ENCODE measurements around the gene NMUR2. TPM values are rescaled to one million over a fixed set of nuclear protein-coding genes. Genes with fewer than 3 reads are reported as not detected.
A peak's percentile ranks its signal among the peaks of the same experiment; 100 is the strongest.

NMUR2 gene
- total RNA-seq, 2 experiments from 2014 or later: not detected

DNA sequence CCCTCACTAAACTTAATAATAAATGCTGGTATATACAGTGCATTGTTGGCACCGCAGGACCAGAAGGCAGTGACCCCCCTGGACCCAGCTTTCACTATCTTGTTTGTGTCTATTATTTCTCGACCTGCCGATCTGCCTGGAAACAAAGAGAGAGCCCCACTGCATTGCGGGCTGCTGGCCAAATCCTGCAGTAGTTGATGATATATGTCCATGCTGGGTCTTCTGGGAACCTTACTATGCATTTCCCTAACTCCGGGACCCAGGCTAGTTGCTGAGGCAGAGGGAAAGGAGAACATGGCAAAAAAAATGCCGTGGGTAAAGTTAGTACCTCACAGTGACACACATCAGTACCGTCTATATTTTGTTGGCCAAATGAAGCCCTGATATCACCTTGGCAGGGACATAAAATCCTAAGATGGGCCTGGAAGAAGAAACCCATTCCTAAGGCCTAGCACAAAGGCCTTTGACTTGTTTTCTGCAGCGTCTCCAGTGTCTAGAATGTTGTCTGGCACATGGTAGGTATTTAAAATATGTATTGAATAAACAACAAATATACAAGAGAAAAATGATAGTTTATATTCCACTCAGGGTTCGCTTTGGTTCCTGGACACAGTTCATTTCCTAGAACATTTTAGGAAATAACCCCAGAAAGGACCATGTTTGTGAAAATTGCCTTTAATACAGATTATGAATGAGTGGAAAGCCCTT lies 46.1 kb downstream of the NMUR2 start:
- no peaks in the 10 kb centered on the region for H3K27me3 Mint-ChIP-seq
- ATAC-seq (ENCODE audit: low read depth): no peak
- DNase-seq: no peak
- no peaks in the 10 kb centered on the region for H3K36me3 Mint-ChIP-seq
- no peaks in the 10 kb centered on the region for H3K4me1 Mint-ChIP-seq
- H3K27ac Mint-ChIP-seq: no peak overlapping the region
- H3K9me3 Mint-ChIP-seq: no peaks in the 10 kb centered on the region
- H3K4me3 Mint-ChIP-seq: no peak overlapping the region
- POLR2A ChIA-PET: no interaction called here

DNA sequence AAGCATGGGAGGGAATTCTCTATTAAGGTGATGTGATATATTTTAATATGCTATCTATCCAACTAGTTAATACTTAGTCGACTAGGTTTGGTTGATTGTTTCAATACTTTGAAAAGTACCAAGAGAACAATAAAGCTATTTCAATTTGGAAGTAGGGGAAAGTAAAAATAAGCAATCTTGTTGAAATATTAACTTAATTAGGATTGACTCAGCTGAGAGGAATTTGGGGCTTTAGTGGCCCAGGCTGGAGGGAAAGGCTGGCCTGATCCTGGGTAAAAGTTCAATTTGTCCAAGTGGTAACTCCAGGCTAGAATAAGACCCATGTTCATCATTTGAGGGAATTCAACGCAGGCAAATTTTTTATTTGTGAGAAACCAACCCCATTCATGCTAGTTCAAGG lies 48.6 kb downstream of the NMUR2 start:
- H3K4me3 Mint-ChIP-seq: no peak overlapping the region
- H3K9me3 Mint-ChIP-seq: no peaks in the 10 kb centered on the region
- no peak overlapping the region for H3K27ac Mint-ChIP-seq
- H3K27me3 Mint-ChIP-seq: no peaks in the 10 kb centered on the region
- H3K4me1 Mint-ChIP-seq: no peaks in the 10 kb centered on the region
- H3K36me3 Mint-ChIP-seq: no peaks in the 10 kb centered on the region
- ATAC-seq (ENCODE audit: low read depth): no peak
- POLR2A ChIA-PET: no interaction called here
- DNase-seq: no peak

DNA sequence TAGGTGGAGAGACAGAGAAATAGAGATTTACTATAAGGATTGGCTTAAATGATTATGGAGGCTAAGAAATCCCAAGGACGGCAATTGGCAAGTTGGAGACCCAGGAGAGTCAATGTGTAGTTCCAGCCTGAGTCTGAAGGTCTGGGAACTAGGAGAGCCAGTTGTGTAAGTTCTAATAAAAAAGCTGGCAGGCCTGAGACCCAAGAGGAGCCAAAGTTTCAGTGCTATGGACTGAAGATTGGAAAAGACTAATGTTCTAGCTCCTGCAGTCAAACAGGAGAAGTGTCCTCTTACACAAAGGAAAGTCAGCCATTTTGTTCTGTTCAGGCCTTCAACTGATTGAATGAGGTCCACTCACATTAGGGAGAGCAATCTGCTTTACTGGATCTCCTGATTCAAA lies 50.0 kb downstream of the NMUR2 start:
- DNase-seq (no peak), ATAC-seq (ENCODE audit: low read depth) (no peak)
- H3K9me3 Mint-ChIP-seq: no peaks in the 10 kb centered on the region
- H3K4me1 Mint-ChIP-seq: no peaks in the 10 kb centered on the region
- no peaks in the 10 kb centered on the region for H3K27me3 Mint-ChIP-seq
- no peak overlapping the region for H3K4me3 Mint-ChIP-seq
- no peak overlapping the region for H3K27ac Mint-ChIP-seq
- POLR2A ChIA-PET: no interaction called here
- H3K36me3 Mint-ChIP-seq: no peaks in the 10 kb centered on the region

DNA sequence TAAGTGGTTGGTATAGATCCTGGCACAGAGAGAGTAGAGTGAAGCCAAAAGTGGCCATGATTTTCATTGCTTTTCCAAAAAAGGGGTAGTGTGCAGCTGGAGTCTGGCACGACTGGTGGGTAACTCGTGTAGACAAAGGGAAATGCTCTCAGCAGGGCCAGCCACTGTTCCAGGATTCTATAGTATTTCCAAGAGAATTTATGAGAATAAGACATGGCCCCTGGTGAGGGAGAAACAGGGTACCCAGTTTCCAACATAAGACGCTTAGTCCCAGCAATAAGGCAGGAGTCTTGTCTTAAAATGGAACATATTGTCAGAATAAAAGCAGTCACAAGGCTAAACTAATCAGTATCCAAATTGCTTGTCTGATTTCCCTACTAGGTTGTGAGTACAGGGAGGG lies 52.1 kb downstream of the NMUR2 start:
- POLR2A ChIA-PET: no interaction called here
- ATAC-seq (ENCODE audit: low read depth): no peak

DNA sequence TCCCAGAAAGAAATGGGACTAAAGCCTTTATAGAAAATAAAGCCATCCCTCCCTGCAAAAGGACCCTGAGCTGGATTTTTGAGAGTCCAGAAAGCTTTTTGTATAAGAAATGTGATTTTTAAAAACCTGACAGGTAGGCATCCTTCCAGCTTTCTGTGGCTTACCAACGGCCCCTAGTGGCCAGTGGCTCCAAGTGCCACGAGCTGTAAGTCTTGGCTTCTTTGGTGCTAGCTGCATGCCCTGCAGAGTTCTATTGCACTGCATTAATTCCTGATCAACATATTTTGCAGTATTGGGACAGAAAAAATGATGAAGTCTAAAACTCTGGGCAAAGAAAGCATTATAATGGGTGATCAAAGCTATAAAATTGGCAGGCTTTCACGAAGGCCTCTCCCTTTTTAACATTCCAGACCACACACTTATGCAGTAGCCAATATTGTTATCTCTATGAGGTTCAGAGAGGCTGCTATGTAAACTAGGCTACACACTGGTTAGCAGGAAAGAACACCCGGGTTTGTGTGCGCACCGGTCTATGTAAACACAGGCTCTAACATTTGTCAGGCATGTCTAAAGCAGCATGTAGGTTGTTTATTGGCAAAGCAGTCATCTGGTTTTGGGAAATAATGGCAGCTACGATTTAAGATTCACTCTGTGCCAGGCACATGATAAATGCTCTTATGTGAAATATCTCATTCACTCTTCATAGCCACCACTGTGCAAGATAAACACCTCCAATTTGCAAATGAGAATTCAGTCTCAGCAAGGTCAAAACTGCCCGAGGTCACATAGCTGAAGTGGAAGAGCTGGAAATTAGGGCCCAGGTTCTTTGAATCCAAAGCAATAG lies 55.2 kb downstream of the NMUR2 start:
- H3K4me3 Mint-ChIP-seq: no peak overlapping the region
- H3K9me3 Mint-ChIP-seq: peaks cover 3% of the 10 kb centered on the region
- no peaks in the 10 kb centered on the region for H3K36me3 Mint-ChIP-seq
- ATAC-seq (ENCODE audit: low read depth) (no peak), DNase-seq (peak; percentile 30)
- POLR2A ChIA-PET: no interaction called here
- H3K27ac Mint-ChIP-seq: no peak overlapping the region
- no peaks in the 10 kb centered on the region for H3K4me1 Mint-ChIP-seq
- no peaks in the 10 kb centered on the region for H3K27me3 Mint-ChIP-seq

More for the DNA sequence above, 52.1 kb downstream of the NMUR2 start:
- no peak for DNase-seq
- no peak overlapping the region for H3K27ac Mint-ChIP-seq
- H3K36me3 Mint-ChIP-seq: no peaks in the 10 kb centered on the region
- no peaks in the 10 kb centered on the region for H3K4me1 Mint-ChIP-seq
- H3K27me3 Mint-ChIP-seq: no peaks in the 10 kb centered on the region
- H3K4me3 Mint-ChIP-seq: no peak overlapping the region
- no peaks in the 10 kb centered on the region for H3K9me3 Mint-ChIP-seq

Measured in activated naive CD8-positive, alpha-beta T cell treated with anti-CD3 and anti-CD28 coated beads, Interleukin-2, amount 10 ng/mL, durations not matched to agents 7 days and 5 days (primary cell).